ENCODE measurements around the gene SOX13. TPM values are rescaled to one million over a fixed set of nuclear protein-coding genes. Genes with fewer than 3 reads are reported as not detected.
A peak's percentile ranks its signal among the peaks of the same experiment; 100 is the strongest.

SOX13 gene
- total RNA-seq, 1 experiment from 2014 or later = 81.9 TPM

GRCh38 chr1:204077979-204078696 lies 5.2 kb downstream of the SOX13 start:
- peaks cover 61% of the 10 kb centered on the region for H3K4me1 ChIP-seq (ENCODE audit: insufficient read depth, low read length)
- BruUV-seq (replicated peaks) = no TSS peak
- no peaks in the 10 kb centered on the region for H3F3A ChIP-seq (ENCODE audit: low read length, unreplicated experiment)
- intact Hi-C loops (cut with micrococcal nuclease) = no loop called here
- no peaks in the 10 kb centered on the region; the same call in 1 of the 2 replicates for H3K36me3 ChIP-seq (ENCODE audit: low read depth, low read length)
- H3K4me3 ChIP-seq (ENCODE audit: low read length) = no peak overlapping the region
- no peak overlapping the region for H3K9ac ChIP-seq (ENCODE audit: low read length)
- ATAC-seq (no peak), DNase-seq (no peak)
- peaks cover 100% of the 10 kb centered on the region for H3K79me2 ChIP-seq (ENCODE audit: low read length)
- POLR2A ChIA-PET (ENCODE audit: unreplicated experiment) = no interaction called here
- H3K9me3 ChIP-seq (ENCODE audit: low read length) = no peaks in the 10 kb centered on the region
- no peaks in the 10 kb centered on the region for H3K27me3 ChIP-seq (ENCODE audit: low read length)
- no peak overlapping the region for H3K4me2 ChIP-seq (ENCODE audit: low read length)
- no peak overlapping the region for H2AFZ ChIP-seq (ENCODE audit: low read length)
- H3K9me2 ChIP-seq (replicated peaks; ENCODE audit: low read length) = no peaks in the 10 kb centered on the region
- peaks cover 38% of the 10 kb centered on the region for H4K20me1 ChIP-seq (ENCODE audit: low read length)
- CTCF ChIA-PET = no interaction called here
- no peak overlapping the region for H3K27ac ChIP-seq (ENCODE audit: low read length)
- TF ChIP-seq EZH2 (IDR thresholded peaks at IDR 0.05; ENCODE audit: low read length, unreplicated experiment) = no peak
- TF ChIP-seq EZH2phosphoT487 (IDR thresholded peaks at IDR 0.05; ENCODE audit: borderline replicate concordance, low read length) = no peak
- TF ChIP-seq CTCF (conservative IDR thresholded peaks at IDR 0.05; ENCODE audit: low read depth, low read length) = no peak

DNA sequence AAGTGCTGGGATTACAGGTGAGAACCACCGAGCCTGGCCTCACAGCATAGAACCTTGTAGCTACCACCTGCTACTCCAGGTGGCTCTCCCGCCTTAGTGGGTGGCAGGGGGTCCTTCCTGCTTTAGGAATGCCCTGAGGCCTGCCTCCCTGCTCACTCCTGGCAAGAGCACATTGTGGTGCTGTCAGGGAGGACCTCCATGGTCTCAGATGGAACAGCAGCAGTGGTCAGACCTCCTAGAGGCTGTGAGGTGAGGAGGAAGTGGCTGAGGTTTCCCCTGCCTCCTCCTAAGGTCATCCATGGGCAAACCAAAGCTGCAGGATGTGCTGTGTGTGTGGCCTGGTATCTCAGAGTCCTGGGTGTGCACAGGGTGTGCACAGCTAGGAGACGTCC lies 6.7 kb downstream of the SOX13 start:
- no peaks in the 10 kb centered on the region for H3K9me2 ChIP-seq (replicated peaks; ENCODE audit: low read length)
- no peaks in the 10 kb centered on the region for H3F3A ChIP-seq (ENCODE audit: low read length, unreplicated experiment)
- ATAC-seq (peak; percentile 30), DNase-seq (no peak)
- peaks cover 76% of the 10 kb centered on the region for H3K4me1 ChIP-seq (ENCODE audit: insufficient read depth, low read length)
- H3K36me3 ChIP-seq (ENCODE audit: low read depth, low read length) = no peaks in the 10 kb centered on the region; the same call in none of the 2 replicates
- peaks cover 100% of the 10 kb centered on the region for H3K79me2 ChIP-seq (ENCODE audit: low read length)
- peak overlapping the region; percentile 80 for H3K4me2 ChIP-seq (ENCODE audit: low read length)
- H4K20me1 ChIP-seq (ENCODE audit: low read length) = peaks cover 52% of the 10 kb centered on the region
- CTCF ChIA-PET = interaction anchor here (0.5 to 1.8 kb wide), 4 partner anchors 18 to 208 kb away, joined by 3 to 17 read pairs (median 6); no protein-coding TSS in a partner anchor
- no peaks in the 10 kb centered on the region for H3K27me3 ChIP-seq (ENCODE audit: low read length)
- intact Hi-C loops (cut with micrococcal nuclease) = no loop called here
- no peaks in the 10 kb centered on the region for H3K9me3 ChIP-seq (ENCODE audit: low read length)
- TF ChIP-seq EZH2phosphoT487 (IDR thresholded peaks at IDR 0.05; ENCODE audit: borderline replicate concordance, low read length) = no peak
- no peak for TF ChIP-seq CTCF (conservative IDR thresholded peaks at IDR 0.05; ENCODE audit: low read depth, low read length)
- TF ChIP-seq EZH2 (IDR thresholded peaks at IDR 0.05; ENCODE audit: low read length, unreplicated experiment) = no peak
- H2AFZ ChIP-seq (ENCODE audit: low read length) = no peak overlapping the region
- POLR2A ChIA-PET (ENCODE audit: unreplicated experiment) = no interaction called here
- H3K4me3 ChIP-seq (ENCODE audit: low read length) = peak overlapping the region; percentile 53; the same call in 1 of the 2 replicates
- peak overlapping the region; percentile 69 for H3K27ac ChIP-seq (ENCODE audit: low read length)
- no peak overlapping the region; the same call in 1 of the 2 replicates for H3K9ac ChIP-seq (ENCODE audit: low read length)
- no TSS peak for BruUV-seq (replicated peaks)

Measured in PC-3 (cell line).